Retinal pigment epithelial cell (primary cell): ENCODE results near the gene PPP1R37.

ENCODE experiments used
- DNase-seq: peaks from one replicate; pipeline ENCODE4 v3.0.0-alpha.2; 2010; ENCODE audit warnings: low read depth
- H3K4me3 ChIP-seq: 2 replicates; pipeline ENCODE4 v1.5.1; 2011; ENCODE audit warnings: mild to moderate bottlenecking, low read length, control low read depth, moderate library complexity
- CTCF ChIP-seq: conservative IDR thresholded peaks from 2 replicates; pipeline ENCODE4 v1.5.1; 2011; ENCODE audit warnings: low read depth, low read length, control low read depth, inconsistent platforms

PPP1R37 gene

GRCh38 chr19:45107621-45108150, 14.7 kb downstream of the PPP1R37 start:
- no peak for DNase-seq
- TF ChIP-seq CTCF = no peak
- H3K4me3 ChIP-seq = no peak overlapping the region

DNA sequence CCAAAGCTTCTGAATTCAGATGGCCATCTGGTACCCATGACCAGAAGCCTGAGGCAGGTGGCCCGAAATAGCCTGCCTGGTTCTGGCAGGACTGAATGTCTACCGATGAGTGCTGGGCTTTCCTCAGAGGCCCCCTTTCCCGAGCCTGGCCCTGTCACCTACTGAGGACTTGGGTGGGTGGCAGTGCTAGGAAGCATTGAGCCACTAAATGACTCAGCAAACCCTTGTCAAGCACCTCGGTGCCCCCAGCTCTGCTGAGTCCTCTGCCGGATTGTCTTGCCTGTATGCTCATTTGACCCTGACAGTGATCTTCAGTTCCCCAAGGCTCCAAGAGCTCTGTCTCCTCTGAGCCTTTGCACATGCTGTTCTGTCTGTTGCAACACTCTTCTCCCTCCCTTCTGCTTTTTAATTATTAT, 17.9 kb downstream of the PPP1R37 start:
- no peak for TF ChIP-seq CTCF
- H3K4me3 ChIP-seq = no peak overlapping the region
- no peak for DNase-seq

DNA sequence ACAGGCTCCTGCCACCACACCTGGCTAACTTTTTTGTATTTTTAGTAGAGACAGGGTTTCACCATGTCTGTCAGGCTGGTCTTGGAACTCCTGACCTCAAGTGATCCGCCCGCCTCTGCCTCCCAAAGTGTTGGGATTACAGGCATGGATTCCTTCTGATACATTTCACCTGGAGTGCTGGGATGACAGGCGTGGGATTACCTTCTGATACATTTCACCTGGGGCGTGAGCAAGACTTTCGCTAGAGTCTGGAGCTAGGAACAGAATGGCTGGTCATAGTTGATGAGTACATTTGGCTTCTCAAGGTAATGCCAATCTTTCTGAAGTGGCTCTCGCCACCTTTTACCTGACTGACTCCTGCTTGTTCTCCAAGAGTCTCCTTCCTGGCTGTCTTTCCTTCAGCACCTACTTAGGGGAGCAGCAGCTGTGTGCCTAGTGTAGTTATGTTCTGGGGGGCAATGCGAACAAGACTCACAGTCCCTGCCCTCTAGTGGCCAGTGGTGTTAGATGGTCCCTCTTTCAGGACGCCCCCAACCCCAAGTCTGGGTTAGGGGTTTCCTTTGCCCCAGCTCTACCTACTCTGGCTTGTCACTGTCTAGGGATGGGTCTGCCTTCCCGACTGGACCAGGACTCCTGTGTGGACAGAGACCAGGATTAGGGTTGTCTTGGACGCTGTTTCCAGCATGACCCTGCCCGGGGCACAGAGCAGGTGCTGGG, 19.3 kb downstream of the PPP1R37 start:
- no peak for DNase-seq
- H3K4me3 ChIP-seq = no peak overlapping the region
- peak; percentile 17 for TF ChIP-seq CTCF

DNA sequence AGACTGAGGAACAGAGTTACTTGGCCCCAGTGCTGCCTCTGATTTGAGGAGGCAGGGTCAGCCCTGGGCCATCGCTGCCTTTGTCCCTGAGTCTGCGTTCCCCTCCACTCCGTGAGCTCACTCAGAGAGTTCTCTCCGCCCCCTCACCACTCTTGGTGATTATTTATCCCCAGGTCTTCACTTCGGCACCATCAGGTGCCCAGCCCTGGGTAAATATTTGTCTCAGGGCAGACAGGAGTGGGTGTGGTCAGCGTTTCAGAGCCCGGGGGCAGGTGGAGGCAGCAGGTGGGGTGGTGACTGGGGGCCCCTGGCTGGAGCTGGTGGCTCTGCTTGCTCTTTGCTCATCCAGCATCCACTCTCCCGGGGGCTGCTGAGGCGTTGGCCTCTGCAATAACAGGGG, 20.6 kb downstream of the PPP1R37 start:
- H3K4me3 ChIP-seq = no peak overlapping the region
- TF ChIP-seq CTCF = no peak
- no peak for DNase-seq

DNA sequence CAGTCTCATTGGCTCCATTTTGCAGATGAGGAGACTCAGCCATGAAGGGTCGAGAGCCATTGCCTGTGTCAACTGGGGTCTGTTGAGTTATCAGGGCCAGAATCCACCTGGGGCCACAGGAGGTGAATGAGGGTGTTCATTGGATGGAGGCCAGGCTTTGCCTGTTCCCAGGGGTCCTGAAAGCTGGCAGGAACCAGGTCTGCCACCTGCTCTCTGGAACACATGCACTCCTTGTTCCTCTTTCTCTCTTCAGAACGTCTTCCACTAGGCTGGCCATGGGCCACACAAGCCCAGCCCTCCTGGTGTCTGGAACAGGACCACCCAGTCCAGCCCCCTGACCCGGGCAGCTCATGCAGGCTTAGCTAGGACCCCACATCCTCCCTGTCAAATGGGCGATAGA, 21.1 kb downstream of the PPP1R37 start:
- TF ChIP-seq CTCF = no peak
- no peak for DNase-seq
- no peak overlapping the region for H3K4me3 ChIP-seq

DNA sequence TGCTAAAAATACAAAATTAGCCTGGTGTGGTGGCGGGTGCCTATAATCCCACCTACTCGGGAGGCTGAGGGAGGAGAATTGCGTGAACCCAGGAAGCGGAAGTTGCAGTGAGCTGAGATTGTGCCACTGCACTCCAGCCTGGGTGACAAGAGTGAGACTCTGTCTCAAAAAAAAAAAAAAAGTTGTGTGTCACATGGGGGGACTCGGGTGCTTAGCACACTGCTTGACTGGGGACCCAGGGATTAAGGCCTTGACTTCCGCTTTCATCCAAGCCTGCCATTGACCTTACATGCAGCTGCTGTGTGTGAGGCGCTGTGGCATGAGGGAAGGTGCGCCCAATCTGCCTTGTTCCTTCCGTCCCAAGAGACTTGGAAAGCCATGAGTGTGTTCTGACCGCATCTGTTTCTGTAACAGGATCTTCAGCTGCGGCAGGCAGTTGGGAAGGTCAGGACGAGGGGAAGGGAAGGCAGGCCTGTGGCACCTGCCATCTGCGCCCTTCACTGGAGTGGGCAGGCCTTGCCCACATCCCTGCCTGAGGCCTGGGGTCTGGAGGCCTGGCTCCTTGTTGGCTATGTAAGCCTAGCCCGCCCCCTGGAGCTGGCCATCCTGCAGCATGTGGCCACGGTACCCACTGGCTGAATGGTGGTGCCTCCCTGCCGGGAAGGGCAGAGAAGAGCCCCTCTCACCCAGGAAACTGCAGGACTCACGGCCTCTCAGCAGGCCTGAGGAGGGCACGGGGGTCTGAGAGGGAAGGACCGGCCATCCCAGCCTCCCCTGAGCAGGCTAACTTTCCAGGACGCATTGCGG, 23.0 kb downstream of the PPP1R37 start:
- TF ChIP-seq CTCF = no peak
- DNase-seq = no peak
- no peak overlapping the region for H3K4me3 ChIP-seq
